ENCODE data around the gene EPHA3. TPM values are rescaled to one million over a fixed set of nuclear protein-coding genes. Genes with fewer than 3 reads are reported as not detected.

EPHA3 gene
- total RNA-seq, 1 donor from 2014 or later = 5.0 TPM

DNA sequence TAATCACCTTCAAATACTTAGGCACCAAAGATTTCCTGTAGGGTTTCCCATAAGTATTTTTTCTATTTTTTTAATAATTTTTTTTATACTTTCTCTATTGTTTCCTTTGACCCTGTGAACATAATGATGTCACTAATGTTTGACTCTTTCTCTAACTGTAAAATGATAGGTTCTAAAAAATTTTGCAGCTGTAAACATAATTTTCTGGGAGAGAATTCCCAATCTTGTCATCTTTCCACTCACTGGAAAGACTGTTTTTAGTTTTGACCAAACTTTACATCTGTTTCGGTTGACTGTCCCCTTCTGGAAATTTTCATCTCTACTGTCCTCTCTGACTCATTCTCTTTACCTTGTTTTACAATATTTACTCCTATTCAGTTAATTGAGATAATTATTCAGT, 5.5 kb upstream of the EPHA3 start:
- TF ChIP-seq, protein P1, sequence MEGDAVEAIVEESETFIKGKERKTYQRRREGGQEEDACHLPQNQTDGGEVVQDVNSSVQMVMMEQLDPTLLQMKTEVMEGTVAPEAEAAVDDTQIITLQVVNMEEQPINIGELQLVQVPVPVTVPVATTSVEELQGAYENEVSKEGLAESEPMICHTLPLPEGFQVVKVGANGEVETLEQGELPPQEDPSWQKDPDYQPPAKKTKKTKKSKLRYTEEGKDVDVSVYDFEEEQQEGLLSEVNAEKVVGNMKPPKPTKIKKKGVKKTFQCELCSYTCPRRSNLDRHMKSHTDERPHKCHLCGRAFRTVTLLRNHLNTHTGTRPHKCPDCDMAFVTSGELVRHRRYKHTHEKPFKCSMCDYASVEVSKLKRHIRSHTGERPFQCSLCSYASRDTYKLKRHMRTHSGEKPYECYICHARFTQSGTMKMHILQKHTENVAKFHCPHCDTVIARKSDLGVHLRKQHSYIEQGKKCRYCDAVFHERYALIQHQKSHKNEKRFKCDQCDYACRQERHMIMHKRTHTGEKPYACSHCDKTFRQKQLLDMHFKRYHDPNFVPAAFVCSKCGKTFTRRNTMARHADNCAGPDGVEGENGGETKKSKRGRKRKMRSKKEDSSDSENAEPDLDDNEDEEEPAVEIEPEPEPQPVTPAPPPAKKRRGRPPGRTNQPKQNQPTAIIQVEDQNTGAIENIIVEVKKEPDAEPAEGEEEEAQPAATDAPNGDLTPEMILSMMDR (IDR thresholded peaks at IDR 0.05; ENCODE audit: insufficient read depth, low read depth, low read length) = no peak
- no peak for TF ChIP-seq EZH2 (IDR thresholded peaks at IDR 0.05; ENCODE audit: insufficient read depth, low read length)
- Histone ChIP-seq H3K36me3 (ENCODE audit: insufficient read depth, low read length) (no peaks in the 10 kb centered on the region), H3K4me2 (ENCODE audit: low read length) (no peak overlapping the region), H3K79me2 (ENCODE audit: insufficient read depth, low read length) (no peaks in the 10 kb centered on the region), H3K9ac (ENCODE audit: low read length) (no peak overlapping the region), H4K20me1 (ENCODE audit: insufficient read depth, low read length) (no peaks in the 10 kb centered on the region), H3K27ac (ENCODE audit: low read depth, low read length) (no peak overlapping the region), H3K9me3 (ENCODE audit: insufficient read depth, low read depth, low read length) (no peaks in the 10 kb centered on the region), H2AFZ (ENCODE audit: low read depth, low read length) (no peak overlapping the region), H3K4me1 (ENCODE audit: insufficient read depth, low read length) (no peaks in the 10 kb centered on the region), H3K4me3 (ENCODE audit: insufficient read depth, low read depth, low read length) (no peak overlapping the region), H3K27me3 (ENCODE audit: insufficient read depth, low read length) (no peaks in the 10 kb centered on the region)
- Mint-ChIP-seq H3K4me1 (ENCODE audit: low read depth, unreplicated experiment) (peaks cover 10% of the 10 kb centered on the region), H3K27ac (ENCODE audit: unreplicated experiment) (no peak overlapping the region), H3K4me3 (ENCODE audit: unreplicated experiment) (no peak overlapping the region), H3K9me3 (ENCODE audit: unreplicated experiment) (no peaks in the 10 kb centered on the region), H3K36me3 (ENCODE audit: low read depth, unreplicated experiment) (no peaks in the 10 kb centered on the region), H3K27me3 (ENCODE audit: low read depth, unreplicated experiment) (peaks cover 2% of the 10 kb centered on the region)
- no peak for DNase-seq (ENCODE audit: low read depth)
- FAIRE-seq = no peak

DNA sequence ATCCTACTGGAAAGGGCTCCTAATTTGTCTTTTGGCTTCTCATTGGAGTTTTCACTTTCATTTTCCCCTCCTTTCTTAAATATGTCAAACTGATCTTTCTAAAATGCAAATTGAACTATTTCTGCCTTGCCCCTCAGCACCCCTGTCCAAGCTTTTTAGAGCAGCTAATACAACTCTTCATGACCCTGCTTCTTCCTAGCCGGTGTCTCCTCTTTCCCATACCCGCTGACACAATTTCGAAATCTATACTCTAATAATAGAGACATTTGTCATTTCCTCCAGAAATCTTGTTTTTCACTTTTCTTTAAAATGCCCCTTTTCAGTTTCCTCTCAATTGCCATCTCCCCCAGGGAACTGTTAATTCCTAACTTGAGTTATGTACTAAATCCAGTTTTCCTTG, 2.9 kb upstream of the EPHA3 start:
- FAIRE-seq = no peak
- H3K4me1 ChIP-seq (ENCODE audit: insufficient read depth, low read length) = no peaks in the 10 kb centered on the region
- H3K9me3 Mint-ChIP-seq (ENCODE audit: unreplicated experiment) = no peaks in the 10 kb centered on the region

DNA sequence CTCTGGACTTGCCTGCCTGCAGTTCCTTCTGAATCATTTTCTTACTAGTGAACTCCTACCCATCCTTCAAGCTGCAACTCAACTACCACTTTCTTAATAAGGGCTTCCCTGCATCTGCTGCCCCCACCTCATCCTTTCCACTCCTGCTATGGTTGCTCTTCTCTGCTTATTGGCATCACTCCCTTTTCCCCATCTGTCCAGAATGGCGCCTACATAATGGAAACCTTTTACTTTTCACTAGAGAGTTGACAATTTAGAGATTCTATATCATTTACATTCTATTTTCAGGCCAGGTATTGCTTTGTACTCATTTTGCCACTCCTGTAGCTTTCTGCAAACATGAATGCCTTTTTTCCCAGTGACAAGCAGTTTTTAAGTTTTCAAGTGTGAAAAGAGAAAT, 1.9 kb upstream of the EPHA3 start:
- Histone ChIP-seq H4K20me1 (ENCODE audit: insufficient read depth, low read length) (no peaks in the 10 kb centered on the region), H3K4me2 (ENCODE audit: low read length) (no peak overlapping the region), H3K4me1 (ENCODE audit: insufficient read depth, low read length) (no peaks in the 10 kb centered on the region), H3K9me3 (ENCODE audit: insufficient read depth, low read depth, low read length) (no peaks in the 10 kb centered on the region), H3K79me2 (ENCODE audit: insufficient read depth, low read length) (no peaks in the 10 kb centered on the region), H3K9ac (ENCODE audit: low read length) (no peak overlapping the region), H3K27ac (ENCODE audit: low read depth, low read length) (no peak overlapping the region), H3K27me3 (ENCODE audit: insufficient read depth, low read length) (no peaks in the 10 kb centered on the region), H3K36me3 (ENCODE audit: insufficient read depth, low read length) (no peaks in the 10 kb centered on the region), H3K4me3 (ENCODE audit: insufficient read depth, low read depth, low read length) (no peak overlapping the region), H2AFZ (ENCODE audit: low read depth, low read length) (no peak overlapping the region)
- no peaks in the 10 kb centered on the region for H3K36me3 Mint-ChIP-seq (ENCODE audit: low read depth, unreplicated experiment)
- FAIRE-seq = no peak
- H3K4me1 Mint-ChIP-seq (ENCODE audit: low read depth, unreplicated experiment) = no peaks in the 10 kb centered on the region
- H3K9me3 Mint-ChIP-seq (ENCODE audit: unreplicated experiment) = no peaks in the 10 kb centered on the region
- no peak overlapping the region for H3K27ac Mint-ChIP-seq (ENCODE audit: unreplicated experiment)
- H3K27me3 Mint-ChIP-seq (ENCODE audit: low read depth, unreplicated experiment) = peaks cover 6% of the 10 kb centered on the region
- DNase-seq (ENCODE audit: low read depth) = no peak
- H3K4me3 Mint-ChIP-seq (ENCODE audit: unreplicated experiment) = no peak overlapping the region
- TF ChIP-seq EZH2 (IDR thresholded peaks at IDR 0.05; ENCODE audit: insufficient read depth, low read length) = no peak
- TF ChIP-seq, protein P1 (IDR thresholded peaks at IDR 0.05; ENCODE audit: insufficient read depth, low read depth, low read length) = no peak

More for the DNA sequence above, 2.9 kb upstream of the EPHA3 start:
- Histone ChIP-seq H3K4me3 (ENCODE audit: insufficient read depth, low read depth, low read length) (no peak overlapping the region), H2AFZ (ENCODE audit: low read depth, low read length) (no peak overlapping the region), H3K79me2 (ENCODE audit: insufficient read depth, low read length) (no peaks in the 10 kb centered on the region), H3K27me3 (ENCODE audit: insufficient read depth, low read length) (no peaks in the 10 kb centered on the region), H3K4me2 (ENCODE audit: low read length) (no peak overlapping the region), H3K9me3 (ENCODE audit: insufficient read depth, low read depth, low read length) (no peaks in the 10 kb centered on the region), H4K20me1 (ENCODE audit: insufficient read depth, low read length) (no peaks in the 10 kb centered on the region), H3K9ac (ENCODE audit: low read length) (no peak overlapping the region), H3K27ac (ENCODE audit: low read depth, low read length) (no peak overlapping the region), H3K36me3 (ENCODE audit: insufficient read depth, low read length) (no peaks in the 10 kb centered on the region)
- no peak overlapping the region for H3K27ac Mint-ChIP-seq (ENCODE audit: unreplicated experiment)
- H3K4me3 Mint-ChIP-seq (ENCODE audit: unreplicated experiment) = no peak overlapping the region
- DNase-seq (ENCODE audit: low read depth) = no peak
- no peaks in the 10 kb centered on the region for H3K36me3 Mint-ChIP-seq (ENCODE audit: low read depth, unreplicated experiment)
- H3K4me1 Mint-ChIP-seq (ENCODE audit: low read depth, unreplicated experiment) = no peaks in the 10 kb centered on the region
- H3K27me3 Mint-ChIP-seq (ENCODE audit: low read depth, unreplicated experiment) = peaks cover 6% of the 10 kb centered on the region
- TF ChIP-seq EZH2 (IDR thresholded peaks at IDR 0.05; ENCODE audit: insufficient read depth, low read length) = no peak
- TF ChIP-seq, protein P1 (IDR thresholded peaks at IDR 0.05; ENCODE audit: insufficient read depth, low read depth, low read length) = no peak

Measured in astrocyte (in vitro differentiated cells and primary cell).